Spleen (tissue), 7 donors: ENCODE results near the gene INPP5D.

Experiments
- POLR2A ChIP-seq, 3 donors: fragments of 450-650 bp; IDR thresholded peaks; one replicate each; pipeline ENCODE4 v1.5.1; 2017; ENCODE audit warnings: antibody characterized with exemption in 3 of 3, mild to moderate bottlenecking in 1 of 3
- TF ChIP-seq, protein P1 (sequence below), 11 experiments: fragments of 200-600 bp in 7 of 11; fragments of 450-650 bp in 4 of 11; sonication (generic) in 4 of 11; IDR thresholded peaks in 8 of 11; conservative IDR thresholded peaks in 3 of 11; 1 replicate in 7 of 11; 2 replicates in 4 of 11; pipeline versions ENCODE4 v1.4.0 to v1.8.0; 2016 to 2021; ENCODE audit warnings: antibody characterized with exemption in 11 of 11, inconsistent platforms in 4 of 11, mild to moderate bottlenecking in 1 of 11
- donor health status: DM: no; HTN: no; CAD: no; lungs with moderate emphysema.
- donor health status: DM: no; HTN: no; CAD: no.
- donor health status: DM: no; HTN: no; CAD: no.

DNA sequence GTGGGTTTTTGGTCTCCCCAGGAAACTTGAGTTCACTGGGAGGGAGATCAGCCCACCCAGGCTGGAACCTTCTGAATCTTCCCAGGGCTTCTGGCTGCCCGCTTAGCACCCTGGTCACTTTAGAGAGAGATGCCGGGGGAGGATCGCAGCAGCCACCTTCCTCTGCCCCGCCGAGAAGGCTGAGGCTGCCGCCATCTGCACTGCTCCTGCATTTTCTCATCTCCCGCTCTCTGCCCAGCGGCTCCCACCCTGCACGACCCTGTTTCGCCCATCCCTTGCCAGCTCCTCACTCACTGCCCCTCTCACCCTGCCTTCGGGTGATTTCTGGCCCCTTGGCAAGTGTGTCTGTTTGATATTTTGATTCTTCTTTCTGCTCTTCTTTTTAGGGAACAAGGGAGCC lies 108.8 kb downstream of the INPP5D start:
- TF ChIP-seq, protein P1, sequence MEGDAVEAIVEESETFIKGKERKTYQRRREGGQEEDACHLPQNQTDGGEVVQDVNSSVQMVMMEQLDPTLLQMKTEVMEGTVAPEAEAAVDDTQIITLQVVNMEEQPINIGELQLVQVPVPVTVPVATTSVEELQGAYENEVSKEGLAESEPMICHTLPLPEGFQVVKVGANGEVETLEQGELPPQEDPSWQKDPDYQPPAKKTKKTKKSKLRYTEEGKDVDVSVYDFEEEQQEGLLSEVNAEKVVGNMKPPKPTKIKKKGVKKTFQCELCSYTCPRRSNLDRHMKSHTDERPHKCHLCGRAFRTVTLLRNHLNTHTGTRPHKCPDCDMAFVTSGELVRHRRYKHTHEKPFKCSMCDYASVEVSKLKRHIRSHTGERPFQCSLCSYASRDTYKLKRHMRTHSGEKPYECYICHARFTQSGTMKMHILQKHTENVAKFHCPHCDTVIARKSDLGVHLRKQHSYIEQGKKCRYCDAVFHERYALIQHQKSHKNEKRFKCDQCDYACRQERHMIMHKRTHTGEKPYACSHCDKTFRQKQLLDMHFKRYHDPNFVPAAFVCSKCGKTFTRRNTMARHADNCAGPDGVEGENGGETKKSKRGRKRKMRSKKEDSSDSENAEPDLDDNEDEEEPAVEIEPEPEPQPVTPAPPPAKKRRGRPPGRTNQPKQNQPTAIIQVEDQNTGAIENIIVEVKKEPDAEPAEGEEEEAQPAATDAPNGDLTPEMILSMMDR (IDR thresholded peaks at IDR 0.05 in 8 of 11, conservative IDR thresholded peaks at IDR 0.05 in 3 of 11): no peak
- TF ChIP-seq POLR2A (IDR thresholded peaks at IDR 0.05): no peak
